Hepatocyte (in vitro differentiated cells): Measurements from ENCODE around the gene NR2E1.

Experiments used
- EZH2 ChIP-seq: fragments of 200-600 bp; sonication (generic); IDR thresholded peaks from 2 replicates; pipeline ENCODE4 v1.6.1; 2016; ENCODE audit warnings: antibody characterized with exemption, mild to moderate bottlenecking, borderline replicate concordance
- EZH2phosphoT487 ChIP-seq: fragments of 200-600 bp; sonication (generic); IDR thresholded peaks from one replicate; pipeline ENCODE4 v1.6.1; 2018; ENCODE audit warnings: antibody characterized with exemption, mild to moderate bottlenecking, low read depth, moderate library complexity; ENCODE audit not compliant: unreplicated experiment, severe bottlenecking
- TF ChIP-seq, protein P1 (sequence below): fragments of 200-600 bp; sonication (generic); IDR thresholded peaks from 2 replicates; pipeline ENCODE4 v1.5.1; 2016; ENCODE audit warnings: antibody characterized with exemption, mild to moderate bottlenecking; ENCODE audit not compliant: poor library complexity

GRCh38 chr6:108200186-108200585 is 34.4 kb downstream of the NR2E1 start:
- TF ChIP-seq EZH2 (no peak), EZH2phosphoT487 (no peak)
- TF ChIP-seq, protein P1, sequence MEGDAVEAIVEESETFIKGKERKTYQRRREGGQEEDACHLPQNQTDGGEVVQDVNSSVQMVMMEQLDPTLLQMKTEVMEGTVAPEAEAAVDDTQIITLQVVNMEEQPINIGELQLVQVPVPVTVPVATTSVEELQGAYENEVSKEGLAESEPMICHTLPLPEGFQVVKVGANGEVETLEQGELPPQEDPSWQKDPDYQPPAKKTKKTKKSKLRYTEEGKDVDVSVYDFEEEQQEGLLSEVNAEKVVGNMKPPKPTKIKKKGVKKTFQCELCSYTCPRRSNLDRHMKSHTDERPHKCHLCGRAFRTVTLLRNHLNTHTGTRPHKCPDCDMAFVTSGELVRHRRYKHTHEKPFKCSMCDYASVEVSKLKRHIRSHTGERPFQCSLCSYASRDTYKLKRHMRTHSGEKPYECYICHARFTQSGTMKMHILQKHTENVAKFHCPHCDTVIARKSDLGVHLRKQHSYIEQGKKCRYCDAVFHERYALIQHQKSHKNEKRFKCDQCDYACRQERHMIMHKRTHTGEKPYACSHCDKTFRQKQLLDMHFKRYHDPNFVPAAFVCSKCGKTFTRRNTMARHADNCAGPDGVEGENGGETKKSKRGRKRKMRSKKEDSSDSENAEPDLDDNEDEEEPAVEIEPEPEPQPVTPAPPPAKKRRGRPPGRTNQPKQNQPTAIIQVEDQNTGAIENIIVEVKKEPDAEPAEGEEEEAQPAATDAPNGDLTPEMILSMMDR = no peak
